Measurements from ENCODE around the gene KCNMA1.

GRCh38 chr10:77507291-77507880 is 130.2 kb downstream of the KCNMA1 start:
- TF ChIP-seq EP300 (IDR thresholded peaks at IDR 0.05; ENCODE audit: low read depth) (no peak), POLR2A (IDR thresholded peaks at IDR 0.05) (no peak)
- TF ChIP-seq, protein P1, sequence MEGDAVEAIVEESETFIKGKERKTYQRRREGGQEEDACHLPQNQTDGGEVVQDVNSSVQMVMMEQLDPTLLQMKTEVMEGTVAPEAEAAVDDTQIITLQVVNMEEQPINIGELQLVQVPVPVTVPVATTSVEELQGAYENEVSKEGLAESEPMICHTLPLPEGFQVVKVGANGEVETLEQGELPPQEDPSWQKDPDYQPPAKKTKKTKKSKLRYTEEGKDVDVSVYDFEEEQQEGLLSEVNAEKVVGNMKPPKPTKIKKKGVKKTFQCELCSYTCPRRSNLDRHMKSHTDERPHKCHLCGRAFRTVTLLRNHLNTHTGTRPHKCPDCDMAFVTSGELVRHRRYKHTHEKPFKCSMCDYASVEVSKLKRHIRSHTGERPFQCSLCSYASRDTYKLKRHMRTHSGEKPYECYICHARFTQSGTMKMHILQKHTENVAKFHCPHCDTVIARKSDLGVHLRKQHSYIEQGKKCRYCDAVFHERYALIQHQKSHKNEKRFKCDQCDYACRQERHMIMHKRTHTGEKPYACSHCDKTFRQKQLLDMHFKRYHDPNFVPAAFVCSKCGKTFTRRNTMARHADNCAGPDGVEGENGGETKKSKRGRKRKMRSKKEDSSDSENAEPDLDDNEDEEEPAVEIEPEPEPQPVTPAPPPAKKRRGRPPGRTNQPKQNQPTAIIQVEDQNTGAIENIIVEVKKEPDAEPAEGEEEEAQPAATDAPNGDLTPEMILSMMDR (IDR thresholded peaks at IDR 0.05): no peak
